Body of pancreas (tissue), 4 donors: ENCODE measurements around the gene CMSS1.

ENCODE experiments used
- CTCF ChIP-seq, 7 experiments: fragments of 450-650 bp in 4 of 7; fragments of 200-600 bp in 3 of 7; sonication (generic) in 3 of 7; IDR thresholded peaks; one replicate each; pipeline ENCODE4 v1.5.1; 2016 to 2019; ENCODE audit warnings: antibody characterized with exemption in 7 of 7
- POLR2A ChIP-seq, 3 donors: fragments of 450-650 bp; IDR thresholded peaks; one replicate each; pipeline ENCODE4 v1.6.1; 2016; ENCODE audit warnings: antibody characterized with exemption in 3 of 3, mild to moderate bottlenecking in 2 of 3

- TF ChIP-seq CTCF (IDR thresholded peaks at IDR 0.05), result no peak
- no peak for TF ChIP-seq POLR2A (IDR thresholded peaks at IDR 0.05)
Measured at GRCh38 chr3:99911433-99911832, 93.8 kb downstream of the CMSS1 start.
